Activated T-cell treated with anti-CD3 and anti-CD28 coated beads for 48 hours (primary cell): Measurements from ENCODE around the gene TRIM69.
"Not testable (repeated sequence)": the region's sequence is repeated elsewhere in the genome, so short reads cannot be mapped to it uniquely, and the experiment has no call there.

Experiments
- DNase-seq: peaks from one replicate; pipeline ENCODE4 v3.0.0-alpha.2; 2020; ENCODE audit warnings: low read depth

TRIM69 gene, protein sequence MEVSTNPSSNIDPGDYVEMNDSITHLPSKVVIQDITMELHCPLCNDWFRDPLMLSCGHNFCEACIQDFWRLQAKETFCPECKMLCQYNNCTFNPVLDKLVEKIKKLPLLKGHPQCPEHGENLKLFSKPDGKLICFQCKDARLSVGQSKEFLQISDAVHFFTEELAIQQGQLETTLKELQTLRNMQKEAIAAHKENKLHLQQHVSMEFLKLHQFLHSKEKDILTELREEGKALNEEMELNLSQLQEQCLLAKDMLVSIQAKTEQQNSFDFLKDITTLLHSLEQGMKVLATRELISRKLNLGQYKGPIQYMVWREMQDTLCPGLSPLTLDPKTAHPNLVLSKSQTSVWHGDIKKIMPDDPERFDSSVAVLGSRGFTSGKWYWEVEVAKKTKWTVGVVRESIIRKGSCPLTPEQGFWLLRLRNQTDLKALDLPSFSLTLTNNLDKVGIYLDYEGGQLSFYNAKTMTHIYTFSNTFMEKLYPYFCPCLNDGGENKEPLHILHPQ

DNA sequence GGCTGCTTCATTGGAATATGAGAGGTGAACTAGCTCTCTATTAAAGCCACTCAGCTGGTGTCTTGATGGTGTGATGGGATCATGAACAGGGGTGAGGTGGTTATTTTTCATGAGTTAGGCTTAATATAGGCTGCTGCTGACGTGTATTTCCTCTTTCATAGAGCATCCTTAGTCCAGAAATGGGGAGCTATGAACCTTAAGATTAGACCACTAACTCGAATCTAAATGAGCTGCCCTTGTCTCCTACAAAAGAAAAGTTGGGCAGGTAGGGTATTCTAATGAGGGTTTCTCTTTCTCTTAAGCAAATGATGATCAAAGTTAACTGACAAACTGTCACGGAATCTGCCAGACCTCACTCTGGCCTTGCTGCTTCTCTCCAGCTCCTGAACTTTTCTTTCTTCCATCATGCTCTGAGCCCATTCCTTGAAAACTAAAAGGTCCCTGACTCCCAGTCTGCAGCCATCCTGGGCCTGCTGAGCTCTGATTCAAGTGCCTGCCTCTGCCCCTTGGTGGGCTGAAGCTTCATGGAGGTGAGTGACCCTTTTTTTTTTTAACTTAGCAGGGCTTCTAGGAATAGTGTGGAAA is at the start of gene TRIM69:
Gene TRIM69, plus strand, starts transcription at position 348 of the 585 bp plus-strand sequence. Its CDS starts 177 bp downstream, at position 525.
- no peak for DNase-seq

- not testable (repeated sequence) for DNase-seq
Measured at GRCh38 chr15:44689318-44689717, 47.0 kb upstream of the TRIM69 start.

DNA sequence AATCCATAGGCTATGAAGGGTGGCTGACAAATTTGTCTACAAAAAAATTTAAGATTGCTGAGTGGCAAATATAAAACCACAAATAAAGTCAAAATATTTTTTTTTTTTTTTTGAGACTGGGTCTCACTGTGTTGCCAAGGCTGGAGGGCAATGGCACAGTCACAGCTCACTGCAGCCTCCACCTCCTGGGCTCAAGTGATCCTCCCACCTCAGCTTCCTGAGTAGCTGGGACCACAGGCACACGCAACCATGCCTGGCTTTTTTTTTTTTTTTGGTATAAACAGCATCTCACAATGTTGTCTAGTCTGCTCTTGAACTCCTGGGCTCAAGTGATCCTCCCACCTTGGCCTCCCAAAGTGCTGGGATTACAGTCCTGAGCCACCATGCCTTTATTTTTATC is 46.1 kb upstream of the TRIM69 start:
- not testable (repeated sequence) for DNase-seq

- no peak for DNase-seq
Measured at GRCh38 chr15:44692659-44693058, 43.7 kb upstream of the TRIM69 start.

DNA sequence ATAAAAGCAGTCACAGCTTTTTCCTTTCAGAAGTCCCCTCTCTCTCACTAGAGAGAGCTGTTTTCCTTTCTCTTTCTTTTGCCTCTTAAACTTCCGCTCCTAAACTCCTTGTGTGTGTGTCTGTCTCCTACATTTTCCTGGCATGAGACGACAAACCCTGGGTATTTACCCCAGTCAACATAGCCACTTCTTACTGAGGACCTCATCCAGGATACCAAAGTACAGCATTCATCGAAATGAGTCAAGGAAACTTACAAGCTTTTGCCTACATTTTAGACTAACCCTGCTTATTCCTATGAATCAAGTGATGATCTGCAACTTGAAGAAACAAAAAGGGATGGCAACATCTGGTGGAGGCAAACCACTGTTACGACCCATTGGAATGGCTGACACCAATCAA is 41.9 kb upstream of the TRIM69 start:
- DNase-seq = no peak

GRCh38 chr15:44695294-44695693 is 41.0 kb upstream of the TRIM69 start:
- no peak for DNase-seq

- no peak for DNase-seq
Measured at GRCh38 chr15:44697014-44697413, 39.3 kb upstream of the TRIM69 start.

GRCh38 chr15:44698641-44699040 is 37.7 kb upstream of the TRIM69 start:
- no peak for DNase-seq

DNA sequence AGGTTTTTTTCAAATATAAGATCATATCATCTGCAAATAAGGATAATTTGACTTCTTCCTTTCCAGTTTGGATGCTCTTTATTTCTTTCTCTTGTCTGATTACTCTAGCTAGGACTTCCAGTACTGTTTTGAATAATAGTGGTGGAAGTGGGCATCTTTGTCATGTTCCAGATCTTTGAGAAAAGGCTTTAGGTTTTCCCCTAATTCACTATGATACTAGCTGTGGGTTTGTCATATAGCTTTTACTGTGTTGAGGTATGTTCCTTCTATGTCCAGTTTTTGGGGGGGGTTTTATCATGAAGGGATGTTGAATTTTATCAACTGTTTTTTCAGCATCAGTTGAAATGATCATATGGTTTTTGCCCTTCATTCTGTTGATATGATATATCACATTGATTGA is 35.7 kb upstream of the TRIM69 start:
- not testable (repeated sequence) for DNase-seq

- no peak for DNase-seq
Measured at GRCh38 chr15:44705986-44706385, 30.3 kb upstream of the TRIM69 start.

GRCh38 chr15:44706401-44706800 is 29.9 kb upstream of the TRIM69 start:
- no peak for DNase-seq

- no peak for DNase-seq
Measured at GRCh38 chr15:44706946-44707636, 29.2 kb upstream of the TRIM69 start.

GRCh38 chr15:44710236-44711095 is 25.9 kb upstream of the TRIM69 start:
- no peak for DNase-seq

- DNase-seq = peak; percentile 91
Measured at GRCh38 chr15:44711096-44711742, 25.1 kb upstream of the TRIM69 start, which contains the start of the genes B2M and PATL2. Gene B2M, plus strand, starts transcription at chr15:44711517. Its CDS starts 30 bp downstream, at chr15:44711547. Gene PATL2, minus strand, starts transcription at chr15:44711323. Its CDS starts 34,833 bp downstream, at chr15:44676490.

DNA sequence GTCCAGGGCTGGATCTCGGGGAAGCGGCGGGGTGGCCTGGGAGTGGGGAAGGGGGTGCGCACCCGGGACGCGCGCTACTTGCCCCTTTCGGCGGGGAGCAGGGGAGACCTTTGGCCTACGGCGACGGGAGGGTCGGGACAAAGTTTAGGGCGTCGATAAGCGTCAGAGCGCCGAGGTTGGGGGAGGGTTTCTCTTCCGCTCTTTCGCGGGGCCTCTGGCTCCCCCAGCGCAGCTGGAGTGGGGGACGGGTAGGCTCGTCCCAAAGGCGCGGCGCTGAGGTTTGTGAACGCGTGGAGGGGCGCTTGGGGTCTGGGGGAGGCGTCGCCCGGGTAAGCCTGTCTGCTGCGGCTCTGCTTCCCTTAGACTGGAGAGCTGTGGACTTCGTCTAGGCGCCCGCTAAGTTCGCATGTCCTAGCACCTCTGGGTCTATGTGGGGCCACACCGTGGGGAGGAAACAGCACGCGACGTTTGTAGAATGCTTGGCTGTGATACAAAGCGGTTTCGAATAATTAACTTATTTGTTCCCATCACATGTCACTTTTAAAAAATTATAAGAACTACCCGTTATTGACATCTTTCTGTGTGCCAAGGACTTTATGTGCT is 24.5 kb upstream of the TRIM69 start:
- DNase-seq = no peak

- peak; percentile 46 for DNase-seq
Measured at GRCh38 chr15:44712346-44713005, 23.9 kb upstream of the TRIM69 start.

DNA sequence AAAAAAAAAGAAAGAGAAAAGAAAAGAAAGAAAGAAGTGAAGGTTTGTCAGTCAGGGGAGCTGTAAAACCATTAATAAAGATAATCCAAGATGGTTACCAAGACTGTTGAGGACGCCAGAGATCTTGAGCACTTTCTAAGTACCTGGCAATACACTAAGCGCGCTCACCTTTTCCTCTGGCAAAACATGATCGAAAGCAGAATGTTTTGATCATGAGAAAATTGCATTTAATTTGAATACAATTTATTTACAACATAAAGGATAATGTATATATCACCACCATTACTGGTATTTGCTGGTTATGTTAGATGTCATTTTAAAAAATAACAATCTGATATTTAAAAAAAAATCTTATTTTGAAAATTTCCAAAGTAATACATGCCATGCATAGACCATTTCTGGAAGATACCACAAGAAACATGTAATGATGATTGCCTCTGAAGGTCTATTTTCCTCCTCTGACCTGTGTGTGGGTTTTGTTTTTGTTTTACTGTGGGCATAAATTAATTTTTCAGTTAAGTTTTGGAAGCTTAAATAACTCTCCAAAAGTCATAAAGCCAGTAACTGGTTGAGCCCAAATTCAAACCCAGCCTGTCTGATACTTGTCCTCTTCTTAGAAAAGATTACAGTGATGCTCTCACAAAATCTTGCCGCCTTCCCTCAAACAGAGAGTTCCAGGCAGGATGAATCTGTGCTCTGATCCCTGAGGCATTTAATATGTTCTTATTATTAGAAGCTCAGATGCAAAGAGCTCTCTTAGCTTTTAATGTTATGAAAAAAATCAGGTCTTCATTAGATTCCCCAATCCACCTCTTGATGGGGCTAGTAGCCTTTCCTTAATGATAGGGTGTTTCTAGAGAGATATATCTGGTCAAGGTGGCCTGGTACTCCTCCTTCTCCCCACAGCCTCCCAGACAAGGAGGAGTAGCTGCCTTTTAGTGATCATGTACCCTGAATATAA is 23.0 kb upstream of the TRIM69 start:
- DNase-seq = no peak

DNA sequence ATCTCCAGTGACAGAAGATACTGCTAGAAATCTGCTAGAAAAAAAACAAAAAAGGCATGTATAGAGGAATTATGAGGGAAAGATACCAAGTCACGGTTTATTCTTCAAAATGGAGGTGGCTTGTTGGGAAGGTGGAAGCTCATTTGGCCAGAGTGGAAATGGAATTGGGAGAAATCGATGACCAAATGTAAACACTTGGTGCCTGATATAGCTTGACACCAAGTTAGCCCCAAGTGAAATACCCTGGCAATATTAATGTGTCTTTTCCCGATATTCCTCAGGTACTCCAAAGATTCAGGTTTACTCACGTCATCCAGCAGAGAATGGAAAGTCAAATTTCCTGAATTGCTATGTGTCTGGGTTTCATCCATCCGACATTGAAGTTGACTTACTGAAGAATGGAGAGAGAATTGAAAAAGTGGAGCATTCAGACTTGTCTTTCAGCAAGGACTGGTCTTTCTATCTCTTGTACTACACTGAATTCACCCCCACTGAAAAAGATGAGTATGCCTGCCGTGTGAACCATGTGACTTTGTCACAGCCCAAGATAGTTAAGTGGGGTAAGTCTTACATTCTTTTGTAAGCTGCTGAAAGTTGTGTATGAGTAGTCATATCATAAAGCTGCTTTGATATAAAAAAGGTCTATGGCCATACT is 21.1 kb upstream of the TRIM69 start:
- DNase-seq = no peak
